Measurements from ENCODE around the gene DEFB113.

Gene DEFB113

GRCh38 chr6:49966334-49966733 is 3.1 kb downstream of the DEFB113 start:
- ChIA-PET CTCF (interaction anchor here (1.1 to 1.7 kb wide), 4 partner anchors 10 to 53 kb away, joined by 3 to 5 read pairs (median 3); no protein-coding TSS in a partner anchor), POLR2A (no interaction called here)
- DNase-seq (ENCODE audit: extremely low spot score), result no peak
- TF ChIP-seq CTCF (IDR thresholded peaks at IDR 0.05; ENCODE audit: control extremely low read depth, extremely low read depth, low read depth, missing control alignments), result no peak

- TF ChIP-seq CTCF (IDR thresholded peaks at IDR 0.05; ENCODE audit: control extremely low read depth, extremely low read depth, low read depth, missing control alignments), result no peak
- ChIA-PET POLR2A (no interaction called here), CTCF (no interaction called here)
- no peak for DNase-seq (ENCODE audit: extremely low spot score)
Measured at GRCh38 chr6:49964064-49964463, 5.4 kb downstream of the DEFB113 start, which contains the start of gene DEFB114. Gene DEFB114, minus strand, starts transcription at chr6:49964164. Its CDS starts 59 bp downstream, at chr6:49964105.

GRCh38 chr6:49958180-49958579 is 11.2 kb downstream of the DEFB113 start:
- ChIA-PET CTCF (no interaction called here), POLR2A (no interaction called here)
- no peak for TF ChIP-seq CTCF (IDR thresholded peaks at IDR 0.05; ENCODE audit: control extremely low read depth, extremely low read depth, low read depth, missing control alignments)
- no peak for DNase-seq (ENCODE audit: extremely low spot score)

- CTCF ChIA-PET, result interaction anchor here (1.5 kb wide), 1 partner anchor 11 kb away, joined by 3 read pairs; no protein-coding TSS in a partner anchor
- POLR2A ChIA-PET, result no interaction called here
- DNase-seq (ENCODE audit: extremely low spot score), result no peak
- no peak for TF ChIP-seq CTCF (IDR thresholded peaks at IDR 0.05; ENCODE audit: control extremely low read depth, extremely low read depth, low read depth, missing control alignments)
Measured at GRCh38 chr6:49955847-49956246, 13.6 kb downstream of the DEFB113 start.

GRCh38 chr6:49951926-49952325 is 17.5 kb downstream of the DEFB113 start:
- ChIA-PET POLR2A (no interaction called here), CTCF (interaction anchor here (1.7 kb wide), 1 partner anchor 12 kb away, joined by 4 read pairs; no protein-coding TSS in a partner anchor)
- TF ChIP-seq CTCF (IDR thresholded peaks at IDR 0.05; ENCODE audit: control extremely low read depth, extremely low read depth, low read depth, missing control alignments), result no peak
- no peak for DNase-seq (ENCODE audit: extremely low spot score)

GRCh38 chr6:49950415-49950751 is 19.0 kb downstream of the DEFB113 start:
- no peak for DNase-seq (ENCODE audit: extremely low spot score)
- no peak for TF ChIP-seq CTCF (IDR thresholded peaks at IDR 0.05; ENCODE audit: control extremely low read depth, extremely low read depth, low read depth, missing control alignments)
- ChIA-PET POLR2A (no interaction called here), CTCF (interaction anchor here (1.5 kb wide), 1 partner anchor 10 kb away, joined by 4 read pairs; no protein-coding TSS in a partner anchor)

- DNase-seq (ENCODE audit: extremely low spot score), result no peak
- ChIA-PET POLR2A (no interaction called here), CTCF (no interaction called here)
- no peak for TF ChIP-seq CTCF (IDR thresholded peaks at IDR 0.05; ENCODE audit: control extremely low read depth, extremely low read depth, low read depth, missing control alignments)
Measured at GRCh38 chr6:49949062-49949461, 20.4 kb downstream of the DEFB113 start.

Data from GM10248 (cell line).